Vagina (tissue), 2 donors: ENCODE data around the gene ZNF438.

Source experiments
- POLR2A ChIP-seq, 2 donors: fragments of 450-650 bp; IDR thresholded peaks; one replicate each; pipeline ENCODE4 v1.6.1; 2017; ENCODE audit warnings: antibody characterized with exemption in 2 of 2, mild to moderate bottlenecking in 2 of 2, moderate library complexity in 2 of 2
- TF ChIP-seq, protein P1 (sequence below), 3 experiments: fragments of 450-650 bp in 2 of 3; fragments of 200-600 bp in 1 of 3; sonication (generic) in 1 of 3; IDR thresholded peaks; one replicate each; pipeline ENCODE4 v1.5.1; 2017 to 2019; ENCODE audit warnings: antibody characterized with exemption in 3 of 3, mild to moderate bottlenecking in 2 of 3, moderate library complexity in 2 of 3

DNA sequence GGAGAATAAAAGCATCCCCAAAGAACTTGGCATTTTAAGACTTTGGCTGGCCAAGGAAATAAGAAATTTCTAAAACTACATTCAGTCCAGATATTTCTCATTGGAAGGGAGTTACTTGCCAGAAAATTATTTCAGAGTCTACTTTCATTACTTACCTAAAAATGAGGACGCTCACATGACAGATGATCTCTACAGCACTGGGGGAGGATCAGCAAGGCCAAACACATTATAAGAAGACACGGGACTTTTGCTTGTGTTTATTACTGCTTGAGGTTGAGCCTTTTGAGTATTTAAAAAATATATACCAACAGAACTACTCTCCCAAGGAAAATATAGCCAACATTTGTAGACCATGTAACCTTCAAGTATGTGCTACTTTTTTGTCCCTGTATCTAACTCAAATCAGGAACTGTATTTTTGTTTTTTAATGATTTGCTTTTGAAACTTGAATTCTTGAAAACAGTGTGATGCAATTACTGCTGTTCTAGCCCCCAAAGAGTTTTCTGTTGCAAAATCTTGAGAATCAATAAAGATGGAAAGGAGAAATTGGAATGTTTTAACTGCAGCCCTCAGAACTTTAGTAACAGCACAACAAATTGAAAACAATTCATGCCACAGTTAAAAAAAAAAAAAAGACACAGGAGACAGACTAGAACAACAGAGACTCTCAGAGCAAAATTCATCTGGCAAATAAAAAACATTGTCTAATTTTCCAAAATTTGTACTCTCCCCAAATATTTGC is 128.1 kb downstream of the ZNF438 start:
- TF ChIP-seq, protein P1, sequence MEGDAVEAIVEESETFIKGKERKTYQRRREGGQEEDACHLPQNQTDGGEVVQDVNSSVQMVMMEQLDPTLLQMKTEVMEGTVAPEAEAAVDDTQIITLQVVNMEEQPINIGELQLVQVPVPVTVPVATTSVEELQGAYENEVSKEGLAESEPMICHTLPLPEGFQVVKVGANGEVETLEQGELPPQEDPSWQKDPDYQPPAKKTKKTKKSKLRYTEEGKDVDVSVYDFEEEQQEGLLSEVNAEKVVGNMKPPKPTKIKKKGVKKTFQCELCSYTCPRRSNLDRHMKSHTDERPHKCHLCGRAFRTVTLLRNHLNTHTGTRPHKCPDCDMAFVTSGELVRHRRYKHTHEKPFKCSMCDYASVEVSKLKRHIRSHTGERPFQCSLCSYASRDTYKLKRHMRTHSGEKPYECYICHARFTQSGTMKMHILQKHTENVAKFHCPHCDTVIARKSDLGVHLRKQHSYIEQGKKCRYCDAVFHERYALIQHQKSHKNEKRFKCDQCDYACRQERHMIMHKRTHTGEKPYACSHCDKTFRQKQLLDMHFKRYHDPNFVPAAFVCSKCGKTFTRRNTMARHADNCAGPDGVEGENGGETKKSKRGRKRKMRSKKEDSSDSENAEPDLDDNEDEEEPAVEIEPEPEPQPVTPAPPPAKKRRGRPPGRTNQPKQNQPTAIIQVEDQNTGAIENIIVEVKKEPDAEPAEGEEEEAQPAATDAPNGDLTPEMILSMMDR (IDR thresholded peaks at IDR 0.05), result no peak
- TF ChIP-seq POLR2A (IDR thresholded peaks at IDR 0.05), result no peak
